ENCODE data around the gene GRB7. TPM values are rescaled to one million over a fixed set of nuclear protein-coding genes. Genes with fewer than 3 reads are reported as not detected.

Gene GRB7
- total RNA-seq, 1 donor from 2014 or later: 25.0 TPM

- no peak for ATAC-seq
- no peak for DNase-seq
- Histone ChIP-seq H3K27ac (peak overlapping the region; percentile 47), H3K27me3 (peaks cover 32% of the 10 kb centered on the region), H3K9me3 (no peaks in the 10 kb centered on the region), H3K36me3 (peaks cover 11% of the 10 kb centered on the region), H3K4me1 (peaks cover 14% of the 10 kb centered on the region), H3K4me3 (peak overlapping the region; percentile 53)
- intact Hi-C loops (cut with DNase I): no loop called here
- no peak for TF ChIP-seq CTCF (IDR thresholded peaks at IDR 0.05)
Measured at GRCh38 chr17:39739885-39740356, 2.2 kb downstream of the GRB7 start.

DNA sequence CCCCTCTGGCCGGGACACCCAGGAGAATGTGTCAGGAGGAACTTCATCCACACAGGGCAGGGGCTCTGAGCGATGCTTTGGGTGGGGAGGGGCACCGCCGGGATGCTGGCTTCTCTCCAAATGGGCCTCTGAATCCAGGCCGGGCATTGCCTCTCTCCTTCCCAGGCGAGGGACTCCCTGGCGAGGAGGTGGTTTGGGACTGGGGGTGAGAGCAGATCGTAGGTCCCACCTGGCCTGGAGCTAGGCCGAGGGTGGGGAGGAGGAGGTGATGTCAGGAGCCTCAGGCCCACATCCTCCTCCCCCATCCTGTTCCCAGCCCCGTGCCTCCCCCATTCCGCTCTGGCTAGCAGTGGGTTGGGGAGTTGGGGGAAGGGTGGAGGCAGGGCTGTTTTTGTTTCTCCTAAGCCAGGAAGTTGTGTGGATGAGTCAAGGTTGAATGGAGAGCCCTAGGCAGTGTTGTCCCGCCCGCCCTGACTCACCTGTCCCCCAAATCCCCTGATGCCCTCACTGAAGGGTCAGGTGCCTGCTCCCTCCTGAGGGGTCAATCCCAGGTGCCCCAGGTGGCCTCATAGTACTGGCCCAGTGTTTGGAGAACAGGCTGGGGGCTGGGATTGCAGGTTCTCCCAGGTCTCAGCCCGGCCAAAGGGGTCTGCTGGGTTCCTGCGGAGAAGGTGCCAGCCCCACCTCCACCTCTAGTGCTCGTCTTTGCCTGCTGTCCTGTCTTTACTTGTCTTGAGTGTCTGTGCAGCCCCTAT, 2.8 kb downstream of the GRB7 start:
- H3K4me3 ChIP-seq: peak overlapping the region; percentile 53
- TF ChIP-seq CTCF (IDR thresholded peaks at IDR 0.05): no peak
- H3K4me1 ChIP-seq: peaks cover 14% of the 10 kb centered on the region
- peaks cover 11% of the 10 kb centered on the region for H3K36me3 ChIP-seq
- H3K27ac ChIP-seq: peak overlapping the region; percentile 47
- peaks cover 32% of the 10 kb centered on the region for H3K27me3 ChIP-seq
- intact Hi-C loops (cut with DNase I): no loop called here
- no peak for DNase-seq
- no peaks in the 10 kb centered on the region for H3K9me3 ChIP-seq
- ATAC-seq: no peak

GRCh38 chr17:39742126-39742855, 4.6 kb downstream of the GRB7 start:
- Histone ChIP-seq H3K4me1 (peaks cover 14% of the 10 kb centered on the region), H3K36me3 (peaks cover 11% of the 10 kb centered on the region), H3K4me3 (no peak overlapping the region), H3K27ac (no peak overlapping the region), H3K27me3 (peaks cover 24% of the 10 kb centered on the region), H3K9me3 (no peaks in the 10 kb centered on the region)
- intact Hi-C loops (cut with DNase I): no loop called here
- no peak for TF ChIP-seq CTCF (IDR thresholded peaks at IDR 0.05)
- ATAC-seq (no peak), DNase-seq (no peak)

GRCh38 chr17:39742856-39743436, 5.2 kb downstream of the GRB7 start:
- ATAC-seq: no peak
- Histone ChIP-seq H3K27me3 (peaks cover 17% of the 10 kb centered on the region), H3K27ac (no peak overlapping the region), H3K4me3 (no peak overlapping the region), H3K4me1 (peaks cover 14% of the 10 kb centered on the region), H3K36me3 (peaks cover 11% of the 10 kb centered on the region), H3K9me3 (no peaks in the 10 kb centered on the region)
- no peak for DNase-seq
- intact Hi-C loops (cut with DNase I): no loop called here
- no peak for TF ChIP-seq CTCF (IDR thresholded peaks at IDR 0.05)

DNA sequence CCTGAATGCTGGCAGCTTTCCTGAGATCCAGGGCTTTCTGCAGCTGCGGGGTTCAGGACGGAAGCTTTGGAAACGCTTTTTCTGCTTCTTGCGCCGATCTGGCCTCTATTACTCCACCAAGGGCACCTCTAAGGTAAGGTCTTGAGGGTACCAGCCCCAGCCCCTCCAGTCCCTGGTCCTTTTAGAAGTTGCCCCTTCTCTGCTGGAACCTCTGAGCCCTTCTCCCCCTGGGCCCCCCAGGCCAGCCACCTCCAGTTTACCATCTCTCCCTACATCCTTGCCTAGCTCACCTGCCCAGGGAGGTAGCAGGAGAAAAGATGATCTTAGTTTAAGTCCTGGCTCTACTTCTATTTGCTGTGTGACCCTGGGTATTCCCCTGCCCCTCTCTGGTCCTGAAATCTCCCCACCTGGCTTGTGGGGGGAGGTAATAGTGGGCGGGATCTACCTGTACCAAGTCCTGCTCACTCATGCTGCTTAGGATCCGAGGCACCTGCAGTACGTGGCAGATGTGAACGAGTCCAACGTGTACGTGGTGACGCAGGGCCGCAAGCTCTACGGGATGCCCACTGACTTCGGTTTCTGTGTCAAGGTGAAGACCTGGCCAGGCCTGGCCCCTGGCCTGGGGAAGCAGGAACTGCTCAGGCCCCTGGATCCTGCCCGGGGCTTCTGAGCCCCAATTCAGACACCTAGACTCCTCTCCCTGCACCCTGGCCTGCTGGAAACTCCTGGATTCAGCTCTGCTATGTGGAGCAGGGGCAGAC, 6.5 kb downstream of the GRB7 start:
- H3K27me3 ChIP-seq: peaks cover 10% of the 10 kb centered on the region
- TF ChIP-seq CTCF (IDR thresholded peaks at IDR 0.05): no peak
- no peaks in the 10 kb centered on the region for H3K9me3 ChIP-seq
- intact Hi-C loops (cut with DNase I): no loop called here
- ATAC-seq (no peak), DNase-seq (peak; percentile 51)
- peaks cover 11% of the 10 kb centered on the region for H3K36me3 ChIP-seq
- peaks cover 6% of the 10 kb centered on the region for H3K4me1 ChIP-seq
- H3K27ac ChIP-seq: no peak overlapping the region
- H3K4me3 ChIP-seq: no peak overlapping the region
